Renal cortical epithelial cell (primary cell): ENCODE data around the gene MRPL36. TPM values are rescaled to one million over a fixed set of nuclear protein-coding genes. Genes with fewer than 3 reads are reported as not detected.

Experiments
- DNase-seq: peaks from one replicate; pipeline ENCODE4 v3.0.0-alpha.2; 2011; ENCODE audit warnings: low read depth
- total RNA-seq: library from RNA; depleted of rRNA; stranded (reverse); fragments of >200 nt; gene quantifications from 2 replicates; pipeline ENCODE4 v1.2.3, GENCODE V29; 2014

The MRPL36 gene
- total RNA-seq, 1 donor from 2014 or later: 32.5 TPM

- no peak for DNase-seq
Observed at GRCh38 chr5:1749346-1750124, 50.1 kb downstream of the MRPL36 start.

GRCh38 chr5:1748845-1749244, 50.8 kb downstream of the MRPL36 start:
- no peak for DNase-seq

Other genes with a start within 250 kb of the MRPL36 start
- gene NDUFS6, start 1.6 kb upstream of the MRPL36 start, total RNA-seq: 26.7 and 42.8 TPM in 2 replicates
- gene IRX4, start 83.1 kb upstream of the MRPL36 start, total RNA-seq: not detected in 2 replicates